GM04503 (cell line): ENCODE data around the gene SPATA16.
"Not testable (repeated sequence)": the region's sequence is repeated elsewhere in the genome, so short reads cannot be mapped to it uniquely, and the experiment has no call there.

Source experiments
- DNase-seq: peaks from one replicate; pipeline ENCODE4 v3.0.0-alpha.2; 2012; ENCODE audit warnings: low read depth

The SPATA16 gene

DNA sequence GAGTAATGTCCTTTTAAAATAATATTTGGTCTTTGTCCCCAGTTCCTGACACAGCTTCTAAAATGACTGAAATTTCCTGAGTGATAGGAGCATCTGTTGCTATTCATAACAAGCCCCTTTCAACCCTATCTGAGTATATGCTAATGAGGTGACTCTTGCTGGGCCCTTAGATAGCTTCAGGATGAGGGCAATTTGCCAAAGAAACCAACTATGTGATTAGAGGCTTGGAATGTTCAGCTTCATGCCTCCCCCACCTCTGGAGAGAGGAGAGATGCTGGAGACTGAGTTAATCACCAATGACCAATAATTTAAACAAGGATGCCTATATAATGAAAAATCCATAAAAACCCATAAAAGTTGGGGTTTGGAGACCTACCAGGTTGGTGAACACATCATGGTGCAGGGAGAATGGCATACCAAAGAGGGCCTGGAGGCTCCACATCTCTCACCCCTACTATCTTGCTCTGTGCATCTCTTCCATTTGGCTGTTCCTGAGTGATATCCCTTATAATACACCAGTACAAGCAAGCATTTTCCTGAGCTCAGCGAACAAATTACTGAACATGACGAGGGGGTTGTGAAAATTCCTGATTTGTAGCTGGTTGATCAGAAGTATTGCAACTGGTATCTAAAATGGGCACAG lies 201.3 kb downstream of the SPATA16 start:
- no peak for DNase-seq

DNA sequence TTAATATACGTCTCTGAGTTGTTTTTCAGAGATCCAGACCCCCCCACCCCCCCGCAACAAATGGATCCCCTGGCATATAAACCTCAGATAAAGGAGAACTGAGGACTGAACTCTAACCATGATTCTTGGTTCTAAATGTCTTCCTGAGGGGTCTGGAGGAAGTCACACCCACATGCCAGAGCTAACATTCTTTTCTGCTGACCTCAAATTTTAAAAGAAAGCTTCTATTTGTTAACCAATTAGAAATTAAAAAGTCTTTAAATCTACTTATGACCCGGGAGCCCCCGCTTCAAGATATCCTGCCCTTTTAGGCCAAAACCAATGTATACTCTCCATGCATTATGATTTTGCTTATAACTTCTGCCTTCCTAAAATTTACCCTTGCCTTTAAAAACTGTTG lies 202.2 kb downstream of the SPATA16 start:
- DNase-seq = no peak

- DNase-seq = no peak
These were observed 209.2 kb downstream of the SPATA16 start for GRCh38 chr3:172931746-172932285.

GRCh38 chr3:172929451-172929850 lies 211.6 kb downstream of the SPATA16 start:
- no peak for DNase-seq

DNA sequence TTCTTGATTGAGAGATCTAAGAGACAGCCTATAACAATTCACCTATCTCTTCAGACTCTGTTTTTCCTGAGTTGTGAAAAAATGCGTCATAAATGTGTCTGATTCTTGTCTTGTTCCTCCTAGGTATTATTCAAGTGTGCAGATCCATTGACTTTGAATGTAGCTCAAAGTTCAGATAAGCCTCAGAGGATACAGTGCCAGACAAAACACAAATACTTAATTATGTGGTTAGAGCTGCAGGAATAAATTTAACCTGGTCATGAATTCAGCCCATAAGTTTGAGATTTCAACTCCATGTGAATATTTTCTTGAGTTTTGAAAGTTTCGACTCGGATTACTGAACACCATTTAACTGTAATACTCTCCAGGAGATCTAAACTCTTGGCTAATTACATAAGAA lies 216.5 kb downstream of the SPATA16 start:
- DNase-seq = no peak

DNA sequence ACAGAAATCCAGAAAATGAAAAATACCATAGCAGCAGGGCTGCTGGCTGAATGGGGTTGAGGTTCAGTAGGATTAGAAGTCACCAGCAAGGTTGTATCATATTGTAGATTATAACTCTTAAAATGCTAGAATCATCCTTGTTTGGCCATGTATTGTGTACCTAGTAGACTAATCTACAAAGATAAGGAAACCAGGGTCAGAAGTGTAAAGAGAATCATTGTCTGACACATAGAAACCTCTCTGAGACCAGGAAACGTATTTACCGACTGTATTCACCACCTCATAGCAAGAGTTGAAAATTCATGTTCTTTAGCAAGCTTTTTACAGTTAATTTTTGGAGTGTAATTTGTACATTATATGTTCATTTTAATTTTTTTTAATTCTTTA lies 221.7 kb downstream of the SPATA16 start:
- no peak for DNase-seq

GRCh38 chr3:172918568-172919296 lies 222.3 kb downstream of the SPATA16 start:
- DNase-seq = no peak

DNA sequence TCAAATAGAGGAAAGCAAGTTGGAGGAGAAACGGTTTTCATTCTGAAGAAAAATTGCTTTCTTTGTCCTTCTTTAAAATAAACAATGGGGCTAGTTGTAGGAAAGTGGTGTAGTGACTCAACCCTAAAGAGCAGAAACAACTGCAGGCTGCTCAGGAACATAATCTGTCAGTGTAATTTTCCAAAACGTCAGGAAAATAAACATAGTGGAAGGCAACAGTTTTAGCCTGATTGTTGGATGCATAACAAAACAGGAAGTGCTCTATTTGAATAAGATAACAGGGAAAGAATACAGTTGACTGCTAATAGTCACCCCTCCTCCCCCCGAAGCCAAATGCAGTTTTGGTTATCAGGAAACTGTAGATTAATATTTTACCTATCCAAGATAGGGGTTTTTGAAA lies 222.9 kb downstream of the SPATA16 start:
- DNase-seq = no peak

GRCh38 chr3:172915911-172916514 lies 225.0 kb downstream of the SPATA16 start:
- DNase-seq = no peak

GRCh38 chr3:172914854-172915253 lies 226.2 kb downstream of the SPATA16 start:
- DNase-seq = no peak

GRCh38 chr3:172913911-172914655 lies 227.0 kb downstream of the SPATA16 start:
- no peak for DNase-seq

- no peak for DNase-seq
These were observed 229.9 kb downstream of the SPATA16 start for GRCh38 chr3:172911142-172911541.

DNA sequence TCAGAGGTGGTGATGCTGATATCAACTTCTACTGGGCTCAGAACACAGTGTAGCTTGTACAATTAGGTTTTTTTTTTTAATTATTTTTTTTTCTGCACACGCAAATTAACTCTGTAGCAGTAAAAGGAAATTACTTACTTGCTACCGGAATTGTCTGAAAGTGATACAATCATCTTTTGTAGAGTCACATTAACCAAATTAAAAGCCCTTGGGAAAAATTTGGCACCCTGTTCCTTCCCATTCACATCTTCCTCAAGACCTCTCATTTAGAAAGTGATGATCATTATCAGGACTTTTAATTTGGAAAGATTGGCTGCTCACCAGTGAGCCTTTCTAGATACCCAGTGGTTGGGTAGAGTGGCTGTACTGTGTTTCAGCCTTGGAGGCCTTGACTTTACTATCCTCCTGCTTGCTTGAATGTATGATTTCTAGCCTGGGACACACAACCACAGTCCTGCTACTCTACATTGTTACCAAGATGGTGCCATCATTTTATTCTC lies 232.2 kb downstream of the SPATA16 start:
- no peak for DNase-seq

DNA sequence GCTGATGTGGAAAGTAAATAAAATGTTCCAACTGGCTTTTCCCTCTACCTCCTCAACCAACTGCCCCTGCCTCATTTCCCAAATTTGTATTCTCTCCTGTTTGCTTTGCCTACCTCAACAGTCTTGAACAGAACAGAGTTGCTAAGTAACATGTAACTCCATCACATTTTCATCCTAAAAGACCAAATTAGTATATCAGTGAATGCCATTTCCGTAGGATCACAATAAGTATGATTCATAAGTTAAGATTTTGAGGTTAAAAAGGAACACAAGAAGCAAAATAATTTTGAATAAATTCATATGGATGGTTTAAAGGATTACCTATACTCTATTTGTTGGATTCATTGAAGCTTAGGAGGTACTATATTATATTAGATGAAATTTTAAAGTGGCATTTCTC lies 235.6 kb downstream of the SPATA16 start:
- DNase-seq = no peak

DNA sequence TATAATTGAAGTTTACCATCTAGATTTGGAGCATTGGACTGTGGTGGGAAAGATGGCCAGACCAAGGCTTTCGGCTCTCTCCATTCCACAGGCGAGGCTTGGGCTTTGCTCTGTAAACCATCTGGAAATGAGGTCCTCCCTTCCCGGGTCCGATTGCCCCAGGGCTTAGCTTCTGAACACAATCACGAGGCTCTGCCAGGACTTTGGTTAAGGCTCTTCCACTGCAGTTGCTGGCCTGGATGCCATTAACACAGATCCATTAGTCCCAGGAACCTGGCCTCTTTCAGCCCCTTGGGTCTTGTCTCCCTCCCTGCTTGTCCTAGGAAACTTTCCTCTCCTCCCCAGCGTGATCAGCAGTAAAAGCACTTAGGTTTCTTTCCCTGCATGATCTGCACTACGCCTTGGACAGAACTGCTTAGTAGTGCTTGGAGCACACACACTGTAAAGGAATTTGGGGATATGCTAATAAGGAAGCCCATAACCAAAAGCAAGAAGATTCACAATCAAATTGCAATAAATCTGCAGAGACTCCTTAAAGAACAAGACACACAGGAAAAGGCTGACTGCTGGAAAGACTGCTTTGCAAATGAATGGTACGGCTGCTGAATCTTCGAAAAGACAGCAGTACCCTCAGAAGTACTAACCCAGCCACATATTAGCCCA lies 236.2 kb downstream of the SPATA16 start:
- DNase-seq = no peak

DNA sequence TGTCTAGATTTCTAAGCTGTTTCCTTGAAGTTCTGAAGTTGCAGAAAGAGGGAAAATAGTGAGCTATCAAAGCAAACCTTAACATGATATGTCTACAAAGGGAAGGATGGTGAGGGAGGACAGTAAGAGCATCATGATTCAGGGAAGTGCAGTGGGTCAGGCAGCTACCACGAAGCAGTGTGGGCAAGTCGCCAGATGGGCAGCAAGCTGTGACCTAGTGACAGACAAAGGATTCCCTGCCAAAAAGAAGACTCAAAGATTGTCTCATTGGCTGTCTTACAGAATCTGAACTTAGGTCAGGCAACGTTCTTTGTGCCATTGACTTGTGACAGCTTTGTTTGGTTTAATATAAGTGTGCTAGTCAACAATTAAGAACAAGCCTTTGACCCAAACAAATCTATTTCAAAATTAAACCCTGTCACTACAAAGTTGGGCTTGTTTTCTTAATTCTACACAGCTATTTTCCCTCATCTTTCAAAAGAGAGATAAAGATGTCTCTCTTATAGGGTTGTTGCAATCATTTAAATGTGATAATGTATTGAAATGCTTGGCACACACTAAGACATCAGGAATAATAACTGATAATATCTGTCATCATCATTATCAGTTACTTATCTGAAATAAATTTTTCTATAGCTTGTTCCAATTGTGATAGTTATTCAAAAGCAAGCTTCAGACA lies 237.3 kb downstream of the SPATA16 start:
- no peak for DNase-seq

DNA sequence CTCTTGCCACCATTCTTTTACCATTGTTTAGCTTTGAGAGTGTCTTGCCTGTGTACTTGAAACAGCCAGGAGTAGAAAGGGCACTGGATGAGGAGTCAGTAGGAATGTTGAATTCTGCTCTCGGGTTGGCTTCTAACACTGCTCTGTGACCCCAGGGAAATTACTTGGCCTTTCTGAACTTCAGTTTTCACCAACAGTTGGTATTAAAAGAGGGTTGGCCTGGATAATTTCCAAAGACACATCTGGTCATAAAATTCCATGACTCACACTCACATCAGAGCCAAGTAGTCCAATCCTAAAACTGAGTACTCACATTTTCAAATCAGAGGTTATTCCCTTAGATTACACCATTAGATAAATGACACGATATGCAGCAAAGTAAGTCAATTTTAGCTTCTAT lies 248.9 kb downstream of the SPATA16 start:
- peak; percentile 11 for DNase-seq

DNA sequence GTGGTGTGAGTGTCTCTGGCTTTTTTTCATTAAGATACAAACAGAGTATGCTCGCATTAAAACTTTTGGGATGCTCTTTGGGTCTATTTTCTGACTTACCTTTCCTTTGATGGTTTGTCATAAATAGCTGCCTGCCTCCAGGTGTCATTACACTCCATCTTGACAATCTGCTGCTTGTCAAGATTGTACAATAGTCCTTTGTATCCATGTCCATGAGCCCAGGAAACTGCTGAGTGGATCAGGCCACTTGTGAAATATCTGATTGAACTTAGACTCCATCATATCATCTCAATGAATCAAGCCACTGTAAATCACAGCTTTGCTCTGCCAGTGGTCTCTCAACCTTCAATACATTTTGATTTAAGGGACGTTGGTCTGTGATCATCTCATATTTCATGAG lies 255.3 kb downstream of the SPATA16 start:
- no peak for DNase-seq

DNA sequence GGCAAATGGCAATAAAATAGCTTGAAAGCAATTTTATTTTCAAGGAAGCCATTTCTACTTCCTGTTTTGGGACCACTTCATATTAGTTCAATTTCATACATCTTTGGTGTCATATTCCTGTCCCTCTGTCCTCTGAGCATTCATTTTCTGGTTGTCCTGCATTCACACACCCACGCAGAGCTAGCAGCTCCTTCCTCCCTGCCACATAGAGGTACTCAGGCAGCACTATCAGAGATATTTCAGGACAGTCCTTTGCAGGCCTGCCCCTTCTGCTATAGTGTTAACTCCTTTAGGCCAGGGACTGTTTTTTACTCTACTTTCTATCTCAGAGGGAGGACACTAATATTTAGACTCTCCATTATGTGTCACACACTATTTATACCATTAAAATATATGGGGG lies 258.5 kb downstream of the SPATA16 start:
- no peak for DNase-seq

DNA sequence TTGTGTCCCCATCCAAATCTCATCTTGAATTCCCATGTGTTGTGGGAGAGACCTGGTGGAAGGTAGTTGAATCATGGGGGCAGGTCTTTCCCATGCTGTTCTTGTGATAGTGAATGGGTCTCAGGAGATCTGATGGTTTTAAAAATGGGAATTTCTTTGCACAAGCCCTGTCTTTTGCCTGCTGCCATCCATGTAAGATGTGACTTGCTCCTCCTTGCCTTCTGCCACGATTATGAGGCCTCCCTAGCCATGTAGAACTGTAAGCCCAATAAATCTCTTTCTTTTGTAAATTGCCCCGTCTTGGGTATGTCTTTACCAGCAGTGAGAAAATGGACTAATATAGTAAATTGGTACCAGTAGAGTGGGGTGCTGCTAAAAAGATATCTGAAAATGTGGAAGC lies 261.7 kb downstream of the SPATA16 start:
- not testable (repeated sequence) for DNase-seq

DNA sequence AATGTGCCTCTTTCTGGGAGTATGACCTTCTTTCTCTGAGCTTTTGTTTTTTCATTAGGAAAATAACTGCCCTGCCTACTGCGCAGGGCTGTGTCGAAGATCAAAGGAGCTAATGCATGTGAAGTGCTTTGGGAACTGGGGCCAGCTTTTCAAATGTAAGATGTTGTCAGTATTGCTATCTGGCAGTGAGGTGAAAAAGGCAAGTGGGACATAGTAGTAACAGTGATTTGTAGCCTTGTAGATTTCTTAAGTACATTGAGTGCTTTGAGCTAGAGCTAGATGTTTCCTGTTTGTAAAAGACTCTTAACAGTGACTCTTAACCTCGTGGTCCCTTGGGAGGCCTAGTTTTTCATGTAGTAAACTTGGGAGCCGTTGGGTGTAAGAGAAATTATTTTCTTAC lies 264.0 kb downstream of the SPATA16 start:
- no peak for DNase-seq
